GM19395 (cell line): ENCODE data around the gene ROR1.

Experiments used
- ATAC-seq: cut with Tn5 transposase; IDR thresholded peaks from one replicate; pipeline ENCODE4 v1.9.1; 2021; ENCODE audit warnings: mild to moderate bottlenecking, moderate library complexity; ENCODE audit not compliant: unreplicated experiment

The ROR1 gene

DNA sequence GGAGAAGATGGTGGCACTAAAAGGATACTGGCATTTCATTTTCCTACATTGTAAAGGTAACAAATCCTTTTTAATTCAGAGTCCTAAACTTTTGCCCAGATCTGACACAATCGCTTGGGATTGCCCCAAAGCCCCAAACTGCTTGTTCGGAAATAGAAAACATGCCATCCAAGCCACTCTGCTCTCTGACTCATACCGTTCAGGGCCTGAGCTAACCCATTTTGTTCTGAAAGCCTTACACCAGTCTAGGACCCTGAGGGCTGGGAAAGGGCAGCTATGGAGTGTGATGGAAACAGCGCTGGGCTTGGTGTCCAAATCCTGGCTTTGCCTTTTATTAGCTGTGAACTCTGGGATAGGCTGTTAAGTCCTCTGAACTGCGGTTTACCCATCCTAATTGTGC, 270.2 kb downstream of the ROR1 start:
- no peak for ATAC-seq

DNA sequence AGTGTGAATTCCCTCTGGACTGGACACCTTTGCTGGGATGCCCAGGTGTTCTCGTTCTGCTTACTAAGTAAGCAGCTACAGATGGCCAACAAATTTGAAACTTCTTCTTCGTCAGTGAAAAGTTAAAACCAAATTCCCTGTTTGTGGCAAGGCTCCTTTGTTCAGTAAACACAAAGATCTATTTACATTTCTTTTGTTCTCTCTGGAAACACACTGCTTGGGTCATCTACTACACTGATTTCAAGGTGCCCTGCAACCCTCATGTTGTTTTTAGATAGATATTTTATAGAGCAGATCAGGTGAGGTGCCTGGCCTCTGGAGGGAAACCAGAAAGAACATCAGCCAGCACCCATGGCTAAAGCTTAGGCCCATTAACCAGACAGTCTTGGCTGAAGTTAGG, 272.4 kb downstream of the ROR1 start:
- no peak for ATAC-seq

DNA sequence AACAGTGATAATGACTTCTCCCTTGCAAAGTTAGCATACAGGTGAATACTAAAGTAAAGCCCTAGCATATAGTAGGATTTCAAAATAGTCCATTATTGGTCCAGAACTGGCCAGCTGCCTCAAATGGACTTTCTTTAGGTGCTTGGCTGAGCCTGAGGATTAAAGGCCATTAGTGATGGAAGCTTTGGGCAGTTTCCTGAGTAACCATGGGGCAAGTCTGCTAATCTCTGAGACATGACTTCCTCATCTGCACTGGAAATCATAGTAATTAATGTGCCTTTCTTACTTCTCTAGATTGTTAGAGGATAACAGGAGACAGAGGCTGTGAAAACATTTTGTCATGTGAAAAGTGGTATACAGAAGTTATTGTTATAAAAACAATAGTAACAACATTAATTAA, 273.1 kb downstream of the ROR1 start:
- ATAC-seq = no peak

DNA sequence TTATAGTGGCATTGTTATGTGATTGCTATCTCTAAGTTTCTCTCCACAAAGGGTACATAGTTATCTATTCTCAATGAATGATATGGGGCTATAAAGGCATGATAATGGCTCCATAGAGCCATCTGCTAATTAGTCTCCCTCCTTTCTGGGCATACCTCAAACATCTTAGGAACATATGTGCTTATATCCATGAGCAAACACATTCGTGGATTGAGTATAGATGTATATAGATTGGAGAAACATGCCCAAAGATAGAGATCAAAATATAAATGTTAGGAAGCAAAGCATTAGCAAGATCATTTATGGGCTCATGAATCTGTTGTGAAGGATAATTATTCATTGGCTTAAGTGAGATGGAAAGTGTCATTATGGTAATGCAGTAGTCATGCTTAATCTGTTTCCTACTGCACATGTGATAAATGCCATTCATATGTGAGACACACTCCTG, 273.8 kb downstream of the ROR1 start:
- no peak for ATAC-seq

DNA sequence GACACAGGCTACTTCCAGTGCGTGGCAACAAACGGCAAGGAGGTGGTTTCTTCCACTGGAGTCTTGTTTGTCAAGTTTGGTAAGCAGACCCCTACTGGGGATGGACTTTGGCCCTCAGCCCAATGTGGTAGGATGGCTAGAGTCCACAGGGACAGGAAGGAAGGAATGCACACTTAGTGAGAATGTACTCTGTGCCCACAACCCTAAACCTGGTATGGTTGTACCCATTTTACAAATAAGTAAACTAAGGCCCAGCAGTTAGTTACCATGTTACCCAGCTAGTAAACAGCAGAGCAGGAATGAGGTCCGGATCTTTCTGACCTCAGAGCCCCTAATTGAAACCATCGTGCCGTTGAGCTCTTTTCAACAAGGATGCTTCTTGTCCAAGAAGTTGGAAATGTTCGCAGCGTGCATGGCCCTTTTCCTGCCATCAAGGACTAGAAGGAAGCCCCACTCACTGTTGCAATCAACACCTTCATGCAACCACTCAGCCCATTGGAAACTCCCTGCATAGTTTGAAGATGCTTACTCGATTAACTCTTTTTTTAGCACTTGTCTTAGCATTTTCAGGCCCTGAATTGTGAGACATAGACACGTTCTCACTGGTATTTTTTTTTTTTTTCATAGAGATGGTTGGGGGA, 276.2 kb downstream of the ROR1 start:
- ATAC-seq = no peak

DNA sequence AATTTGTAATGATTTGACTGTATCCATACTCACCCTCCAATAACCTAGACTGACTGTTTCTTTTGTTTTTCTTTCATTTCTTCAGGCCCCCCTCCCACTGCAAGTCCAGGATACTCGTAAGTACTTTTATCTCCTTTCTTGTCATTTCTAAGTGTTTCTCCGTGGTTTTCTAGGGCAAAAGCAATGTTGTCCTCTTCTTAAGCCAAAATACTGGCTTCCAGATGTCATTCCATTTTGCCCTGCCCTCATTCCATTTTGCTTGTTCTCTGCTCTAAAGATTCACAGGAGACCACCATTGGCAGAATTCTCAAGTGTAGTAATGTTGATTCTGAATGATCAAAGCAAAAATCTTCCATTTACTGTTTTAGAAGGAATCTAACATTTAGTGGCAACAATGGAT, 276.8 kb downstream of the ROR1 start:
- no peak for ATAC-seq

DNA sequence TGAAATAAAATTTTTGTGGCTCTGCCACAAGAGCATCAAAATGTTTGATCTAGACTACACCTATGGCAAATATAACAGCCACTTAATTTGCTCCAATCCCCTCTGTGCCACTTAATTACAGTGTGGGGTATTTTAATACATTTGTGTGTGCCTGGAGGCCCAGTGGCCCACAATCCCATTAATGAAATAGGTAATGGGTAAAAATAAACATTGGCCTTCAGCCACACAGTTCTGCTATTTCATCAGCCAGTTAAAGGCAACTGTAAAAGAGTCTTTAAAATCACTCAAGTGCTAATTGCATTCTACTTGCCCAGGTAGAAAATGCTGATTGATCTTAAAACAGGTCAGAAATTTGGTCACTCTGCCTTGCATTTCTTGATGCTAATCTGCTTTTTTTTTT, 278.0 kb downstream of the ROR1 start:
- no peak for ATAC-seq

DNA sequence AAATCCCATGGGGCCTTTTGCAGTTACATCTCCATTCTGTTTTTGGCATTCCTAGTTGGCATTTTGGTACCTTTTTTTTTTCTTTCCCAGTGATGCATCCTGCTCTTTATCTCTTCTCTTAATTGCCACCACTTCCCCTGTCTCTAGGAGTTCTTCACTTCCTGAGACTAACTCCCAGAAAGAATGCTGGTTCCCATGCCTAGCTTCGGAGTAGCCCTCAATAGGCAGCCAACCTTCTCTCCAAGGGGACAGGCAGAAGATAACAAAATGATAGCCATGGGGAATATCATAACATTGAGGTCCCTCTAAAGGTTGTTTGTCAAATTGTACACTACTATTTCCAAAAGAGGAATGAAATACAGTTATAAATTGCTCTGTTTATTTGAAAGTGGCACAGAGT, 279.0 kb downstream of the ROR1 start:
- ATAC-seq = no peak

DNA sequence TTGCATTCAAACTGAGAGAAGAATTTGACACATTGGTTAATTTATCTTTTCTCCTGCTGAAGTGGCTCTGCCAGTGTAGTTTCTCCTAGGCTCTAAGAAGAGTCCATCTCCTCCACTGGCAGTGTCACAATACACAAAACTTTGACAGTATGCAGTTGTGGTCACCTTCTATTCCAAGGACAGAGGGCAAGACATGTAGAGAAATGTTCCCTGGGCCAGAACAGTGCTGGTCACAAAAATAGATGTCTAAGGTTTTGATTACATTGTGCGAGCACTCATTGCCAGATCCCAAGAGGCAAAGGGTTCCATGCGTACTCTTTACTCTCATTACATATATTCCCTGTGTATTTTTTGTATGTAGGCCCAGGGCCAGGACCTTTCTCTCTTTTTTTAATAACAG, 281.5 kb downstream of the ROR1 start:
- ATAC-seq = no peak

DNA sequence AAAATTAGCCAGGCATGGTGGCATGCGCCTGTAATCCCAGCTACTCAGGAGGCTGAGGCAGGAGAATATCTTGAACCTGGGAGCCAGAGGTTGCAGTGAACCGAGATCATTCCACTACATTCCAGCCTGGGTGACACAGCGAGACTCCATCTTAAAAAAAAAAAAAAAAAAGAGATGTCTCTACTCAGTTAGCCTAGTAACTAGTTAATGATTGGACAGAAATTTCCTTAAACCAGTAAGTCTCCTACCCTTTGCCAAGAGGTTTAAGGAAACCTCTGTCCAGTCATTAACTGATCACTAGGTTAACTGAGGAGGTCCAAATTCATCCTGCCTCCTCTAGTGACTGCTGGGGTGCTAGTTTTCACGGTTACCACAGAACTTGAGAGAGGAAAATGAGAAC, 285.7 kb downstream of the ROR1 start:
- no peak for ATAC-seq

DNA sequence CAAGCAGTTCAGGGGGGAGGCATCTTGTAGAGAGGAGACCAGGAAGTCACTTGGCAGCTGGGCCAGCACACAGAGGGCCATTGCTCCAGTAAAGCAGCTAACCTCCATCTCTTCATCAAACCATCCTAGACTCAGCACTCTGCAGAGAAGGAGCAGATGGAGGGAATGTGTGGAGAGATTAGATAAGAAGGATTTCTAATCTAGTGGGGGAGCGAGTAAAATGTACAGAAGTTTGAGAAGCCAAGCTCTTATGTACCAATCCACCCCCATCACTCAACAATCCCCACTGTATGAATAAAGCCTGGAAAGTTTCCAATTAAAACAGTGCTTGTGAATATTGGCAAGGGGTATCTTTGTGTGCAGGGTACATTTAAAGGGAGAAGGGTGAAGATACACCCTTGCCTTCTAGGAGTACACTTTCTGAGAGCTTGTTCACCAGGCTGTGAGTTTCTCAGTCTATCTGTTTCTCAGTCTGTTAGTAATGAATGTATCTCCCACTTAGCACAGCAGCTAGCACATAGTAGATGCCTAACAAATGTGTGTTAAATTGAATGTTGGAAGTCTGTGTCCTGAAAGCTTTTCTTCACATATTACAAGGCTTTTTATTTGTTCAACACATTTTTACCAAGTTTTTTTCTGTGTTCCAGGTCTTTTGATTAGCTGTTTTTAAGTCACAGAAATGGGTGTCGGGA, 286.9 kb downstream of the ROR1 start:
- ATAC-seq = no peak

DNA sequence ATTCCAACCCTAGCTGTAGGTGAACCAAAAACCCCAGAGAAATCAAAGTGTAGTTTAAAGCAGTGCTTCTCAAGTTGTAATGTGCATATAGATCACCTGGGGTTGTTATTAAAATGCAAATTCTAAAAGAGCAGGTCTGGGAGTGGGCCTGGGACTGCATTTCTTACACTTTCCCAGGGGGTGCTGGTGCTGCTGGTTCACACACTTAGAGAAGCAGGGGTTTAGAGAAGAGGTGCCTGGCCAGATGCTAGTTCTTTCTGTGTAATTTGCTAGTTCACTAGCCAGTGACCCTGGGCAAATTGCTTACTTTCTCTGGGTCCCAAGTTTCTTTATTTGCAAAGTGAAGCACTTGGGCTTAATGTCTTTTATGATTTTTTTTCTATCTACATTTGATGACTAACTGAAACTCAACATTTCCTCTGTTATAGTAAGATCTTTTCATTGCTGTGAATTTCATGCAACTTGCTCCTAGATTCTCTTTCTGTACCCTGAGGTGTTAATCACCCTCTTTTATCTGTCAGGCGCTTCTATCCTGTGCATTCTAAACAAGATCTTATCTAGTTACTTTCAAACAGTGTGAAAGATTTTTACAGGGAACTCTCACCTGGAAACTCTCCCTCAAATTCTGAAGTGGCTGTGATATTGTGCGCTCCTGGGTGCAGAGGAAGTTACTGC, 287.8 kb downstream of the ROR1 start:
- ATAC-seq = no peak

DNA sequence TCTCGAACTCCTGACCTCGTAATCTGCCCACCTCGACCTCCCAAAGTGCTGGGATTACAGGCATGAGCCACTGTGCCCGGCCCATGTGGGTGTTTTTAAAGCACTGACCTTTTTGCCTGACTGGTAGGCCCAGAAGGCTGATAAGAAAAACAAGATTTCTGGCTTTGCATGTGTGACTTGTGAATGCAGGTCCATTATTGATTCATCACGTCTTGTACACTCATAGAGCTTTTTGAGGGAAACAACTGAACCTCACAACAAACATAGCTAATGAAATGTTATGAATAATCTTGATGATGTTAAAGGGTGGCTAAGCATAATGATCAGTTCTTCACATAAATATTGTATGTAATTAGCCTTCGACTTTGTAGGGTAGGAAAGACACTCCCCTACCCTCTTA, 288.7 kb downstream of the ROR1 start:
- no peak for ATAC-seq

DNA sequence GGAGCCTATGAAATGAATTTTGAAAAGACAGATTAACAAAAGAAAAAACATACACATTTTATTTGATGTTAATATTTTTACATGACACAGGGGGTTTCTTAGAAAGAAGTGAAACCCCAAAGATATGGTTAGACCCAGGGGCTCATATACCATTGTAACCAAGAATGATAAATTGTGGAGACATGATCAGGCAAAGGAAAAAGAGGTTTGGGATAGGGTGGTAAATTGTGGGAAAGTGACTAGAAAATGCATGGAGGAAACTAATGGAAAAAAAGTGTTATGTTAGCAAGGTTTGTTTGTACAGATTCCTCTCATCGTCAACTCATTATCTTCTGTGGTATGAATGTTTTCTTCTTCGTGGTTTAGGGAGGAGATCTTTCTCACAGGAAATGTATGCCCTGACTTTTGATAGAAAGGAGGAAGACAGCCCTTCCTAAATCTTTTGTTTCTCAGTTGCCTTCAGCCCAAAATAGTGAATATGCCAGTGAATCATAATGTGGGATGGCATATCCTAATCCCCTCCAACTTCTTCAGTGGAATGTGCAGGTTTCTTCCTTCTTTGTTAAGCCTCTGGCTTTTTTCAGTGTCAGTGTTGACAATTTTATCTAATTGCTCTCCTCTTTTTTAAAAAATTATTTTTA, 289.2 kb downstream of the ROR1 start:
- ATAC-seq = no peak

DNA sequence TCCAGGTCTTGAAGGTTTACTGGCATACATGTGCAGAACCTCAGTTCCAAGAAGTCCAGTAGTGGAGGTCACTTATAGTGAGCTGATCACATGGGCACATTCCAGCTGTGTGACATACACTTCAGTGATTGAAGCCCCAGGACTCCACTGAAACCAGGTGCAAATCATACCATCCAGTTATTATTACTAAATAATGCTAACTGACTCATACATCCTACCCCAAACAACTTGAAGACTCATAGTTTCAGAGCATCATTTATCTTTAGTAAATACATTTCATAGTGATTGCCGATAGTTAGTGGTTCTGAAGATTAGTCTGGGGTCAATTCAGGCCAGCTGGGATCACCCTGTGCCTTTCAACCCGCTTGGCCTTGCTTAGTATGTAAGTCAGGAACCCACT, 291.8 kb downstream of the ROR1 start:
- no peak for ATAC-seq

DNA sequence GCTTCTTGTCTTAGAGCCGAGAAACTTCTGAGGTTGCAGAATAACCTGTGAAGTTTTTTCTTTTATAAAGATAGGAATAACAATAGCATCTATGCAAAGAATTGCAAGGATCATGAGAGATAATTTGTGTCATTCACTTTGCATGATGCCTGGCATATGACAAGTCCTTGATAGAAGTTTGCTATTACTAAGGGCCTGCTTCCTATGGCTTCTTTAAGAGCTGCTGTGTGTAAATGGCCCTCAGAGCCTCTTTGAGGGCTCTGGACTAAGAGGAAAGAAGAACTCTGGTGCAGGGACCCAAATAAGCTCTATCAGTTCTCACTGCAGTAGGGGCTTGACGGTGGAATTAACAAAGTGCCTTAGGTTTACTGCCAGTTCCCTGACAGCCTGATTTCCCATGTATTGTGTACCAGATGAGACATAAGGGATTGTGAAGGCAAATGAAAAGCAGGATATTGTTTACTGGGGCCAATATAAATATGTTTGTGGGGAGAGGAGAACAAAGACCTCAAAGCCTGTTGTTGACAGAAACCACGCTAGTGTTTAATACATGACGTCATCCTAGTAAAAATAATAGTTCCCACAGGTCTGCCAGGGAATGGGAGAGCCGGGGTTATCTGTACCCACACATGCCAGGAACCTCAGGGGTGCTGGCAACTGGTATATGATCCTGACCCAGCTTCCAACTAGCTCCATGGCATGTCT, 298.4 kb downstream of the ROR1 start:
- no peak for ATAC-seq

DNA sequence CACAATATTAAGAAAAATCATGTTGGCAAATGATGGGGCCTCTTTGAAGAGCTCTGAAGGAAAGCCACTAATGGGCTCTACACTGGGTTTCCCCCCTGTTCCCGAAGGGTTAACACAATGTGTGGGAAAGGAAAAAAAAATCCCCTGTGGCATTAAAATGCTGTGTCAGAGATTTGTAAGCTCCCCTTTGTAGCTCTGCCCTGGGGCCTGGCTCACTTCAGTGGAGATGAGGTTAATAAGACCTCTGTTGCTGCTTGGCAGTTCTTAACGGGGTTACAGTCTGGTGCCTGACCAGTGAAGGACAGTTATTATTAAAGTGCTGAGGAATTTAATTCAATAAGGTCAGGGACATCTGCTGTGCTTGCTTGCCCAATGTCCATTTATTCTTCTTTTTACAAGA, 299.9 kb downstream of the ROR1 start:
- ATAC-seq = no peak

DNA sequence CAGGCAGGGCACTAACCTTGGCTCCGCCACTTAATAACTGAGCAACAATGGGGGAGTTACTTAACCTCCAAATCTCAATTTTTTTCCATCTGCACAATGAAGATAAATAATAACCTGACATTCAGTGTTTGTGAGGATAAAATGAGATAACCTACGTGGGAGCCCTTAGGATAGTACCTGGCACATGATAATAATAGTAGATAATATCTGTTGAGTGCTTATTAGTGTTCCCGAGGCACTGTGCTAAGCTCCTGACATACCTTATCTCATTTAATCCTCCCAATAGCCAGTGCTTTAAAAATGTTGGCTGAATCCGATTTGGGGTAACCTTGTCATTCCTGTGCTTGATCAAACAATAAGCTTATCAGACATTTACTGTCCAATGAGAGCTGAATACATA, 300.9 kb downstream of the ROR1 start:
- ATAC-seq = no peak

DNA sequence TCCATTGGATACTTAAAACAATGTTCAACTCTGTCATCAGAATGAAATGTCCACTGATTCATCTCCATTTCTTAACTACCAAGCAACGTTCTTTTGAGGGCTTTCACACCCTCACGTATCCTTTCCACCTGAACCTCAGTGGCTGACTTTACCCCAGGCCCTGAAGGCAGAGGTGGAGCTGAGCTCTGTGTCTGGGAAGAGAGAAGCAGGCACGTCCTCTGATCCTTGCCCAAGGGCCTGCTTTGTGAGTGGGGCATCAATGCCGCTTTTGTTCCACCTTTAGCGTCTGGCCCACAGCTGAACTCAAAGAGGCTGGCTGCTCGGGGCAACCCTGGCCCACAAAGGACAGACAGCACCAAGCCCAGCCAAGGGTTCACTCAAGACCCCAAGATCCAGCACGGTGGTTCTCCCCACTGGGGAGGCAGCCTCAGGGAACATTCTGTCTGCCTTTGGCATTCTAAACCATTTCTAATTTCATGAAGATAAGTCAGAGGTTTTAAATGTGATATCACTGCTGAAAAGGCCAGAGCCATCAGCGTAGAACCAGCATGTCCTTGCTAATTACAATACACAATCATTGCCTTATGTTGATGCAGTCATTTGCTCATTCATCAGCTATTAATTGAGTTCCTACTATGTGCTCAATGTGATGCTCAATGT, 303.6 kb downstream of the ROR1 start:
- ATAC-seq = no peak

DNA sequence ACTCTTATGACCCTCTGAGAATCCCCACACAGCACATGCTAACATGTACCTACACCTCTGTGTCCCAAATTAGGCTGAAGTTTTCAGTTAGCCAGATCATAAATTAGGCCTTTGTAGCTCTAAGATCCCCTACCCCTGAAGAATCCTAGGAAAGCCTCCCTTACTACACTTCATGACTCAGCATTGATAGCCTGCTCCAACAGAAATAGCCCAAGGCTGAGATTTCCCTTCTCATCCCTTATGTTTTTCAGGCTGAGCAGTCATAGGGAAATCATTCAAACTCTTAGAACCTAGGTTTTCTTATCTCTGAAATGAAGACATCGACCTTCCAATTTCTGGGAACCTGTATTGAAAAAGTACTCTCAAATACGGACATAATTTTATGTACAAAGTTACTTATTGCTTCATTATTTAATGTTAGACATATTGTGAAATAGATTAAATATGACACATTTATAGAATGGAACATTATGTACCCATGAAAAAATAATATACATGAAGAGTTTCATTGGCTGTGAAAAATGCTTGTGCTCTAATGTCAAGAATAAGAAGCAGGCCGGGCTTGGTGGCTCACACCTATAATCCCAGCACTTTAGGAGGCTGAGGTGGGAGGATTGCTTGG, 307.2 kb downstream of the ROR1 start:
- ATAC-seq = no peak
